Measurements from ENCODE around the gene TEKT5.

The TEKT5 gene

GRCh38 chr16:10608687-10609401 is 85.9 kb downstream of the TEKT5 start:
- no peak for DNase-seq (ENCODE audit: low spot score)

- no peak for DNase-seq (ENCODE audit: low spot score)
Measured at GRCh38 chr16:10607157-10607556, 87.6 kb downstream of the TEKT5 start.

DNA sequence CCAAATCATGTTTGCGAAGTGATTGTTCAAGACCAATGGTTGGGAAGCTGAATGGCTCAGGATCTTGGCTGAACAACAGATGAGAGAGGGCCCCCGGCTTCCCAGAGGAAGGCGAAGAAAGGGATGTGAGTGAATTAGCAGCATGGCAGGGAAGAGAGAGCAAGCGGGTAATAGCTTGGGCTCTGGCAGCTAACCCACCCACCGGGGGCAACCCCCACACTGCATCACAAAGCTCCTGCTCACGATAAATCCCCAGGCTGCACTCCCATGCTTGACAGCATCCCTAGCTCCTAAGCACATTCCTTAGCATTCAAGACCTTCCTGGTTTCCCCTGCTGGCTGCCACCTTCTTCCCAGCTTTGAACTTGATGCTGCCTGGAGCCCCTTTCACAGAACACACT is 88.1 kb downstream of the TEKT5 start:
- DNase-seq (ENCODE audit: low spot score) = no peak

GRCh38 chr16:10605636-10606035 is 89.1 kb downstream of the TEKT5 start:
- no peak for DNase-seq (ENCODE audit: low spot score)

GRCh38 chr16:10601444-10602408 is 93.0 kb downstream of the TEKT5 start:
- DNase-seq (ENCODE audit: low spot score) = no peak

DNA sequence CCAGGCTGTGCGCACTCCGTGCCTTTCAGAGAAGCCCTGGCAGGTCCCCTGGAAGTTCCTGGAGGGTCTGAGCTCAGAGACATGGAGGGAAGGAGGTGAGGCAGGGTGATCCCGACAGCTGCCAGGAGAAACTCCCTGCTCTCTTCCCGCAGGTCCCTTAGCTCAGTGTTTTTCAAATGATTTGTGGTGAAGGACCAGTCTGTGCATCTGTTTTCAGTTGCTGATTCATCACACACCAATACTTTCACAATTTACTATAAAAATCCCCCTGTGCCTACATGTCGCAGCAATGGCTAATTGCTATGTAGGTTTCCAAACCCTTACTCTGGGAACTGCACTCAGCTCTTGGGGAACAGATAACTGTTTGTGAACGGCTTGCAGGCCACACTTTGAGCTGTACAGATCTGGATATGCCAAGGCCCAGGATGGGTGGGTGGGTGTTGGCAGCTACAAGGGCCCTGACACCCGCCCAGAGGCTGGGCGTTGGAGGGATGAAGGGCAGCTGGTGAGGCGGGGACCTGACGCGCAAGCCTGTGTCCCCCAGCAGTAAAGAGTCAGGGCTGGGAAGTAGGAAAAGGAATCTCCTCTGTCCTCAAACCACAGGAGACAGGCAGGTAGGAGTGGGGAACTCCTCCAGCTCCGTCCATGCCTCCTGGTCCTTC is 93.8 kb downstream of the TEKT5 start:
- DNase-seq (ENCODE audit: low spot score) = no peak

DNA sequence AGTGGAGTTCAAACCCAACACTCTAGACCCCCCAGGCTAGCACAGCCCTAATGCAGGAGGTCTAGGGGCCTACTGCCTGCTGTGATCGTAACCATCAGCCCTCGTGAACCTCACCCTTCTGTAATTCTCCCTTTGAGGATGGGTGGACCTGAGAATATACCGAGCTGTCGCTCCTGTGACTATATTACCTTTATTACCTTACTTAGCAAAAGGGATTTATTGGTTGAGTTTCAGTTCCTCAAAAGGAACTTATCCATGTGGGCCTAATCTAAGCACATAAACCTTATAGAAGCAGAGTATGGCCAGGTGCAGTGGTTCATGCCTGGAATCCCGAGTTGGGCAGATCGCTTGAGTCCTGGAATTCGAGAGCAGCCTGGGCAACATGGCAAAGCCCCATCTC is 95.1 kb downstream of the TEKT5 start:
- peak; percentile 38 for DNase-seq (ENCODE audit: low spot score)

DNA sequence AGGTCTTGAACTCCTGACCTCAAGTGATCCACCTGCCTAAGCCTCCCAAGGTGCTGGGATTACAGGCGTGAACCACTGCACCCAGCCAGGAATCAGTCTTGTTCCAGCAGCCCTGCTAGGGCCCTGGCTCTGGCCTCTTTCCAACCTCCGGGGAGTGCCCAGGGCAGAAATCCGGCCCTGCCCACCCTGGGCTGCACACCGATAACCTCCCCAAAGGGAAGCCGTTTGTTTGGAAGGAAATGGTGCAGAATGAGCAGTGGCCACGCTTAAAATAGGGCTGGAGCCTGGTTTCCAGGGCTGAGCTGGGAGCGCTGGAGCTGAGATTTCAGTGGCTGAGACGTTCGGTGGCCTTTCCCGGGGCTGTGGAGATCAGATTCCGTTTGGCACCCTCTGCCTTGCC is 96.6 kb downstream of the TEKT5 start:
- no peak for DNase-seq (ENCODE audit: low spot score)

GRCh38 chr16:10597187-10597601 is 97.5 kb downstream of the TEKT5 start:
- DNase-seq (ENCODE audit: low spot score) = peak; percentile 56

GRCh38 chr16:10594312-10594950 is 100.3 kb downstream of the TEKT5 start:
- peak; percentile 53 for DNase-seq (ENCODE audit: low spot score)

GRCh38 chr16:10592611-10593010 is 102.1 kb downstream of the TEKT5 start:
- DNase-seq (ENCODE audit: low spot score) = no peak

DNA sequence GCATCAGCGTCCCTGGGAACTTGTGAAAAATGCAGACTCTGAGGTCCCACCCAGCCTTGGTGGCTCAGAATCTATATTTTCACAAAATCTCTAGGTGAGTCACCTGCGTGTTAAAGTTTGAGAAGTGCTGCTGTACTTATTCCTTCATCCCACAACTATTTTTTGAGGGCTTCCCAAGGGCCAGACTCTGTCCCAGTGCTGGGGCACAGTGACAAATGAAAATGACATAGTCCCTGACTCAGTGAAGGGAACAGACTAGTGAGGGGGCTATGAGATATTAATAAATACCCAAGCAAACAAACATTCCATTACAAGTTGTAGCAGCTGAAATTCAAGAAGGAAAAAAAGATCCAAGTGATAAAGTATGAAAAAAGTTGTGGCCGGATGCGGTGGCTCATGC is 104.4 kb downstream of the TEKT5 start:
- no peak for DNase-seq (ENCODE audit: low spot score)

- DNase-seq (ENCODE audit: low spot score) = no peak
Measured at GRCh38 chr16:10589109-10589508, 105.6 kb downstream of the TEKT5 start.

DNA sequence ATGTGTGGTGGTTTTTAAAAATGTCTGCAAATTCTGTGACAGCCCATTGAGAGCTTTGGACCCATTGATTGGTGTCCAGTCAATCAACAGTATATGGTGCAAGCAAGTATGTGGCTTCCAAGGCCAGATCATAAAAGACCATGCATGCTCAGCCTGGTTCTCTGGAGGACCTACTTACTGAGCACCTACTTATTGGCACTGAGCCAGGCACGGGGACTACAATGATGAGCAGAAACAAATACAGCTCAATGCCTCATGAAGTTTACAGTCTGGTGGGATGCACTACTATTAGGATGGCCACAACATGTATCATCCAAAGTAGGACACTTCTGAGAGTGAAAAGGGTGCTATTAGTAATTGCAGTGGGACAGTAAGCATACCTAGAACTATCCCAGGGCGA is 107.1 kb downstream of the TEKT5 start:
- DNase-seq (ENCODE audit: low spot score) = no peak

- DNase-seq (ENCODE audit: low spot score) = no peak
Measured at GRCh38 chr16:10584981-10585438, 109.7 kb downstream of the TEKT5 start.

GRCh38 chr16:10583269-10583668 is 111.5 kb downstream of the TEKT5 start:
- DNase-seq (ENCODE audit: low spot score) = no peak

GRCh38 chr16:10581507-10581906 is 113.2 kb downstream of the TEKT5 start:
- no peak for DNase-seq (ENCODE audit: low spot score)

GRCh38 chr16:10580883-10581247 is 113.9 kb downstream of the TEKT5 start:
- DNase-seq (ENCODE audit: low spot score) = no peak

- no peak for DNase-seq (ENCODE audit: low spot score)
Measured at GRCh38 chr16:10579965-10580882, 114.5 kb downstream of the TEKT5 start, which contains the start of gene EMP2. Gene EMP2, minus strand, starts transcription at chr16:10580598. Its CDS starts 32,981 bp downstream, at chr16:10547617.

- no peak for DNase-seq (ENCODE audit: low spot score)
Measured at GRCh38 chr16:10579575-10579964, 115.2 kb downstream of the TEKT5 start.

Data from NAMALWA (cell line).